HepG2 (cell line): ENCODE measurements around the gene SLC7A10. TPM values are rescaled to one million over a fixed set of nuclear protein-coding genes. Genes with fewer than 3 reads are reported as not detected.

Experiments
- ATAC-seq: fragments of 200-7000 bp; cut with Tn5 transposase; 3 replicates; pipeline ENCODE4 v1.9.1; 2020; ENCODE audit warnings: mild to moderate bottlenecking, moderate library complexity
- BruUV-seq: library from RNA; stranded (reverse); fragments of 400-500 nt; replicated peaks from 2 replicates; lab custom pipeline; 2021; lab: Mats Ljungman, UMichigan
- CTCF ChIA-PET: fragments of 300-600 bp; formaldehyde crosslinking; extraction: SDS; loops from one replicate; lab custom pipeline; 2021; ENCODE audit warnings: low total read pairs, inconsistent platforms, low intra/inter-chr PET ratio; lab: Yijun Ruan, JAX
- POLR2A ChIA-PET: fragments of 350-600 bp; sonication (Branson Sonifier 250); formaldehyde crosslinking; loops from one replicate; lab custom pipeline; 2020; ENCODE audit warnings: antibody characterized with exemption, inconsistent platforms; lab: Yijun Ruan, JAX
- DNase-seq: peaks from one replicate; pipeline ENCODE4 v3.0.0-alpha.2; 2015; ENCODE audit warnings: low spot score
- FAIRE-seq: peaks from 3 replicates; lab custom pipeline; 2011; peaks lifted over from hg19 to GRCh38; lab: Jason Lieb, UNC
- H2AFZ ChIP-seq: one replicate; pipeline ENCODE4 v1.6.1; 2011; ENCODE audit warnings: low read length, inconsistent platforms
- H3K27ac ChIP-seq: fragments of 300-600 bp; 3 replicates; pipeline ENCODE4 v1.8.0; 2011; ENCODE audit warnings: mixed run types, mild to moderate bottlenecking, mixed read lengths, low read length, inconsistent platforms; ENCODE audit not compliant: insufficient read depth; ENCODE audit errors: extremely low read length
- H3K27me3 ChIP-seq, 2 experiments: fragments of 200-600 bp in 1 of 2; 2 replicates in 1 of 2; 3 replicates in 1 of 2; pipeline versions ENCODE4 v1.6.0 to v1.8.0; 2011; ENCODE audit warnings: low read length in 2 of 2, mild to moderate bottlenecking in 2 of 2, moderate library complexity in 2 of 2, inconsistent platforms in 1 of 2; ENCODE audit not compliant: insufficient read depth in 2 of 2, control insufficient read depth in 1 of 2
- H3K36me3 ChIP-seq, 2 experiments: fragments of 200-600 bp in 1 of 2; replicated peaks in 1 of 2; 2 replicates in 1 of 2; 3 replicates in 1 of 2; pipeline versions ENCODE4 v1.5.1 to v1.8.0; 2011; ENCODE audit warnings: low read length in 2 of 2, inconsistent platforms in 1 of 2; ENCODE audit not compliant: insufficient read depth in 2 of 2, control insufficient read depth in 1 of 2
- H3K4me1 ChIP-seq: 2 replicates; pipeline ENCODE4 v1.5.1; 2012; ENCODE audit warnings: low read length, inconsistent platforms; ENCODE audit not compliant: insufficient read depth
- H3K4me2 ChIP-seq: 2 replicates; pipeline ENCODE4 v1.6.0; 2011; ENCODE audit warnings: low read depth, low read length, inconsistent platforms
- H3K4me3 ChIP-seq, 3 experiments: fragments of 200-600 bp in 1 of 3; sonication (generic), shearing (Covaris generic) in 1 of 3; replicated peaks in 1 of 3; 2 replicates each; pipeline ENCODE4 v1.5.1; 2011 to 2016; ENCODE audit warnings: low read length in 3 of 3, inconsistent platforms in 2 of 3, low read depth in 2 of 3, mild to moderate bottlenecking in 2 of 3, control low read depth in 1 of 3, mixed read lengths in 1 of 3; ENCODE audit not compliant: insufficient read depth in 1 of 3
- H3K79me2 ChIP-seq: one replicate; pipeline ENCODE4 v1.6.1; 2011; ENCODE audit warnings: low read length, inconsistent platforms; ENCODE audit not compliant: insufficient read depth
- H3K9ac ChIP-seq: 2 replicates; pipeline ENCODE4 v1.6.0; 2011; ENCODE audit warnings: mild to moderate bottlenecking, low read depth, low read length, inconsistent platforms; ENCODE audit not compliant: insufficient read depth
- H3K9me3 ChIP-seq: 2 replicates; pipeline ENCODE4 v1.5.1; 2012; ENCODE audit warnings: mild to moderate bottlenecking, low read length
- H4K20me1 ChIP-seq: 2 replicates; pipeline ENCODE4 v1.6.0; 2011; ENCODE audit warnings: inconsistent platforms, mild to moderate bottlenecking, low read length, moderate library complexity; ENCODE audit not compliant: insufficient read depth
- AHR ChIP-seq: IDR thresholded peaks from 2 replicates; pipeline ENCODE4 v1.6.1; 2018; ENCODE audit warnings: missing genetic modification reagents, missing compliant biosample characterization
- GTF3A ChIP-seq: sonication (generic); formaldehyde crosslinking; conservative IDR thresholded peaks from 2 replicates; pipeline ENCODE4 v1.4.0; 2020; ENCODE audit warnings: mild to moderate bottlenecking, missing genetic modification reagents
- HNRNPUL1 ChIP-seq: fragments of 200-400 bp; formaldehyde crosslinking; IDR thresholded peaks from 2 replicates; pipeline ENCODE4 v1.6.1; 2017; ENCODE audit warnings: low read depth, mild to moderate bottlenecking, low read length, moderate library complexity
- MYC ChIP-seq: sonication (generic); formaldehyde crosslinking; IDR thresholded peaks from 2 replicates; pipeline ENCODE4 v1.9.0; 2021; ENCODE audit warnings: missing genetic modification reagents, borderline replicate concordance
- PPARG ChIP-seq: conservative IDR thresholded peaks from 2 replicates; pipeline ENCODE4 v1.6.1; 2016; ENCODE audit warnings: missing biosample characterization, missing genetic modification reagents
- RAD21 ChIP-seq: fragments of 450-650 bp; formaldehyde crosslinking; IDR thresholded peaks from 2 replicates; pipeline ENCODE4 v1.5.0; 2020; ENCODE audit warnings: mild to moderate bottlenecking
- SIN3A ChIP-seq: IDR thresholded peaks from 2 replicates; pipeline ENCODE4 v1.6.1; 2011; ENCODE audit warnings: low read depth, mild to moderate bottlenecking, control low read depth, low read length, borderline replicate concordance
- TAF15 ChIP-seq: fragments of 200-400 bp; formaldehyde crosslinking; IDR thresholded peaks from one replicate; pipeline ENCODE4 v1.6.1; 2018; ENCODE audit warnings: mild to moderate bottlenecking, low read depth, low read length; ENCODE audit not compliant: poor library complexity, severe bottlenecking
- TRAFD1 ChIP-seq: sonication (generic); formaldehyde crosslinking; IDR thresholded peaks from 2 replicates; pipeline ENCODE4 v1.5.1; 2020; ENCODE audit warnings: missing genetic modification reagents, mild to moderate bottlenecking, borderline replicate concordance
- USF2 ChIP-seq, 2 experiments: sonication (generic) in 1 of 2; formaldehyde crosslinking in 1 of 2; IDR thresholded peaks; 2 replicates each; pipeline versions ENCODE4 v1.5.1 to v1.6.1; 2011 to 2020; ENCODE audit warnings: borderline replicate concordance in 1 of 2, low read depth in 1 of 2, low read length in 1 of 2, mild to moderate bottlenecking in 1 of 2, missing genetic modification reagents in 1 of 2, moderate library complexity in 1 of 2
- ZNF512 ChIP-seq: sonication (generic); formaldehyde crosslinking; IDR thresholded peaks from 2 replicates; pipeline ENCODE4 v1.4.0; 2020; ENCODE audit warnings: mild to moderate bottlenecking, missing genetic modification reagents
- ZNF710 ChIP-seq: sonication (generic); formaldehyde crosslinking; IDR thresholded peaks from 2 replicates; pipeline ENCODE4 v1.5.0; 2020; ENCODE audit warnings: mild to moderate bottlenecking, missing genetic modification reagents, borderline replicate concordance
- WGBS: methylation state at CpG from one replicate; pipeline ENCODE4 v1.1.6; 2017; ENCODE audit warnings: low lambda C conversion rate; 5-methylcytosine and 5-hydroxymethylcytosine counted together
- in situ Hi-C: cut with HindIII; loops from 2 replicates; pipeline ENCODE4 v1.10.0; 2017; ENCODE audit warnings: low pct_unique_long_range_greater_than_20kb; ENCODE audit not compliant: extremely low pct_ligation_motif_present
- intact Hi-C: fragments of 100-400 bp; cut with micrococcal nuclease; formaldehyde crosslinking; loops from one replicate; pipeline ENCODE4 v1.10.0; 2022; ENCODE audit not compliant: unreplicated experiment
- polyA plus RNA-seq, 8 experiments: library from polyadenylated mRNA; depleted of rRNA in 3 of 8; stranded (reverse) in 7 of 8; unstranded in 1 of 8; fragments of >200 nt; fragmentation: Illumina TruSeq in 4 of 8; extraction: Trizol in 4 of 8; gene quantifications; 2 replicates each; pipeline versions ENCODE4 v1.2.1 to v1.2.3, GENCODE V29; 2011 to 2016; ENCODE audit warnings: low read depth in 4 of 8, missing spikeins in 1 of 8, mixed read lengths in 1 of 8; ENCODE audit not compliant: insufficient read depth in 1 of 8
- total RNA-seq, 5 experiments: library from RNA; depleted of rRNA; stranded (reverse); fragments of >200 nt; fragmentation: Illumina TruSeq; extraction: Trizol; gene quantifications; 2 replicates each; pipeline ENCODE4 v1.2.3, GENCODE V29; 2016; ENCODE audit warnings: low read depth in 1 of 5

The SLC7A10 gene
- total and polyA plus RNA-seq, 2 of the 13 experiments (the other 11 are each of a cell fraction or from before 2014, with no cell fraction given): 1.1 to 2.2 TPM

DNA sequence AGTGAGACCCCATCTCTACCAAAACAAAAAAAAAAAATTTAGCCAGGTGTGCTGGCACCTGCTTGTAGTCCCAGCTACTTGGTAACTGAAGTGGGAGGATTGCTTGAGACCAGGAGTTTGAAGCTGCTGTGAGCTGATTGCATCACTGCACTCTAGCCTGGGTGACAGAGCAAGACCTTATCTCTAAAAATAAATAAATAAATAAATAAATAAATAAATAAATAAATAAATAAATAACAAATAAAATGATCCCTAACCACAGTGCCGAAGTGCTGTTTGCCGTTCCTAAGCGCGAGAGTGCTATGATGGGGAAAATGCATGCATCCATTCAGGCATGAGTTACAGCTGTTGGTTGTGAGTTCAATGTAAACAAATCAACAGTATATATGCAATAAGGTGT, 66.5 kb downstream of the SLC7A10 start:
- Histone ChIP-seq H3K27me3 (no peaks in the 10 kb centered on the region), H2AFZ (no peak overlapping the region), H3K4me3 (no peak overlapping the region), H3K79me2 (no peaks in the 10 kb centered on the region), H4K20me1 (no peaks in the 10 kb centered on the region), H3K4me2 (no peak overlapping the region), H3K9ac (no peak overlapping the region), H3K4me1 (peaks cover 53% of the 10 kb centered on the region), H3K27ac (no peak overlapping the region), H3K36me3 (no peaks in the 10 kb centered on the region), H3K9me3 (no peaks in the 10 kb centered on the region)
- DNase-seq (no peak), FAIRE-seq (no peak), ATAC-seq (no peak)
- TF ChIP-seq TRAFD1 (CRISPR knock-in tag) (no peak), ZNF710 (CRISPR knock-in tag) (no peak), RAD21 (CRISPR knock-in tag) (no peak), HNRNPUL1 (no peak), AHR (CRISPR knock-in tag) (no peak), TAF15 (no peak), GTF3A (CRISPR knock-in tag) (no peak), USF2 (IDR thresholded peaks at IDR 0.05; ENCODE audit: low read depth, low read length) (no peak), USF2 (CRISPR knock-in tag; IDR thresholded peaks at IDR 0.05; ENCODE audit: borderline replicate concordance) (no peak), MYC (CRISPR knock-in tag) (no peak), ZNF512 (CRISPR knock-in tag) (no peak), PPARG (CRISPR knock-in tag) (no peak), SIN3A (no peak)
- intact Hi-C loops (no loop called here), in situ Hi-C loops (no loop called here)
- POLR2A ChIA-PET: interaction anchor here (5.1 kb wide), 1 partner anchor 17 kb away, joined by 46 read pairs; no protein-coding TSS in a partner anchor
- WGBS: 64% methylated on average over 4 of the region's 4 CpGs
- no TSS peak for BruUV-seq
- CTCF ChIA-PET: no interaction called here
